Esophagus muscularis mucosa (tissue), 3 donors: Measurements from ENCODE around the gene STT3B.

Experiments
- POLR2A ChIP-seq: fragments of 450-650 bp; IDR thresholded peaks from one replicate; pipeline ENCODE4 v1.6.1; 2017; ENCODE audit warnings: antibody characterized with exemption, moderate library complexity, mild to moderate bottlenecking, low read depth
- POLR2AphosphoS5 ChIP-seq, 2 donors: sonication (generic); formaldehyde crosslinking; IDR thresholded peaks; one replicate each; pipeline ENCODE4 v1.6.1; 2017; ENCODE audit warnings: antibody characterized with exemption in 2 of 2
- TF ChIP-seq, protein P1 (sequence below), 3 experiments: fragments of 200-600 bp in 2 of 3; fragments of 450-650 bp in 1 of 3; sonication (generic) in 2 of 3; IDR thresholded peaks; one replicate each; pipeline ENCODE4 v1.5.1; 2017 to 2019; ENCODE audit warnings: antibody characterized with exemption in 3 of 3, mild to moderate bottlenecking in 2 of 3, moderate library complexity in 1 of 3

DNA sequence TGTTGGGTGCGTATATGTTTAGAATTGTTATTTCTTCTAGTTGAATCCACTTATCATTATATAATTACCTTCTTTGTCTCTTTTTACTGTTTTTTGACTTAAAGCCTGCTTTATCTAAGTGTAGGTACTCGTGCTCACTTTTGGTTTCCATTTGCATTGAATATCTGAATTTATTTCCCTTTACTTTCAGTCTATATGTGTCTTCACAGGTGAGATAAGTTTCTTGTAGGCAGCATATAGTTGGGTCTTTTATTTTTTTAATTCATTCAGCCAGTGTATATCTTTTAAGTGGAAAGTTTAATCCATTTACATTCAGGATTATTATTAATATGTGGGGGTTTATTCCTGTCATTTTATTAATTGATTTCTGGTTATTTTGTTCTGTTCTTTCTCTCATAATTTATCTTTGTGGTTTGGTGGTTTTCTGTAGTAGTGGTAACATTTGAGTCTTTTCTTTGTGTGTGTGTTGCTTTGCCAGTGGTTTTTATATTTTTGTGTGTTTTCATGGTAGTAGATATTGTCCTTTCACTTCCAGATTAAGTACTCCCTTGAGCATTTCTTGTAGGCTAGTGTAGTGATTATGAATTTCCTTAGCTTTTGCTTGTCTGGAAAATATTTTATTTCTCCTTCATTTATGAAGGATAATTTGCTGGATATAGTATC is 27.3 kb downstream of the STT3B start:
- TF ChIP-seq, protein P1, sequence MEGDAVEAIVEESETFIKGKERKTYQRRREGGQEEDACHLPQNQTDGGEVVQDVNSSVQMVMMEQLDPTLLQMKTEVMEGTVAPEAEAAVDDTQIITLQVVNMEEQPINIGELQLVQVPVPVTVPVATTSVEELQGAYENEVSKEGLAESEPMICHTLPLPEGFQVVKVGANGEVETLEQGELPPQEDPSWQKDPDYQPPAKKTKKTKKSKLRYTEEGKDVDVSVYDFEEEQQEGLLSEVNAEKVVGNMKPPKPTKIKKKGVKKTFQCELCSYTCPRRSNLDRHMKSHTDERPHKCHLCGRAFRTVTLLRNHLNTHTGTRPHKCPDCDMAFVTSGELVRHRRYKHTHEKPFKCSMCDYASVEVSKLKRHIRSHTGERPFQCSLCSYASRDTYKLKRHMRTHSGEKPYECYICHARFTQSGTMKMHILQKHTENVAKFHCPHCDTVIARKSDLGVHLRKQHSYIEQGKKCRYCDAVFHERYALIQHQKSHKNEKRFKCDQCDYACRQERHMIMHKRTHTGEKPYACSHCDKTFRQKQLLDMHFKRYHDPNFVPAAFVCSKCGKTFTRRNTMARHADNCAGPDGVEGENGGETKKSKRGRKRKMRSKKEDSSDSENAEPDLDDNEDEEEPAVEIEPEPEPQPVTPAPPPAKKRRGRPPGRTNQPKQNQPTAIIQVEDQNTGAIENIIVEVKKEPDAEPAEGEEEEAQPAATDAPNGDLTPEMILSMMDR (IDR thresholded peaks at IDR 0.05), result no peak
- TF ChIP-seq POLR2A (no peak), POLR2AphosphoS5 (IDR thresholded peaks at IDR 0.05) (no peak)
